Stimulated activated CD8-positive, alpha-beta memory T cell treated with anti-CD3 and anti-CD28 coated beads, Interleukin-2, amount 100 ng/mL, for 48 hours (primary cell): ENCODE results near the gene SPG7.
"Not testable (repeated sequence)": the region's sequence is repeated elsewhere in the genome, so short reads cannot be mapped to it uniquely, and the experiment has no call there.

Source experiments
- DNase-seq, 2 donors: peaks; one replicate each; pipeline ENCODE4 v3.0.0-alpha.2; 2020; ENCODE audit warnings: low read depth in 2 of 2

Gene SPG7

GRCh38 chr16:89507834-89508590 is at the start of gene SPG7:
Gene SPG7 (plus strand): TSS chr16:89508403. CDS start chr16:89508418, 15 bp downstream.
- peak; percentile 82 to 90 for DNase-seq

DNA sequence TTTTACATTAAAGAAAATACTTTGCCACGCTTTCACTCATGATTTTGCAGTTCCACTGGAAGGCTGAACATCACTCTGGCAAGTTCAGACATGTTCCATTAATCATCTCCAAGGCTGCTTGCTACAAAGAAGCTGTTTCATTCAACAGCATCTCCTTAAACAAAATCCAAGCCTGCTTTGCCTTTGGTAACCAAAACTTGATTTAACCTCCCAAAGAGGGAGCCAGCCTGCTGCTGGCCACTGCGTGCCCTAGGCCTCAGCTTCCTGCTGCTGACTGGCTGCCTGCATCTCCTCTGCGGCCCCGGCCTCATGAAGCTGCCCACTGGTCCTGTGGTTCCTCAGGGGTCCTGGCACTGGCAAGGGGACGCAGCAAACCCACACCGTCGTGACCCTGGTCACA is 49.7 kb upstream of the SPG7 start:
- no peak for DNase-seq

GRCh38 chr16:89458967-89459366 is 49.2 kb upstream of the SPG7 start:
- no peak for DNase-seq

GRCh38 chr16:89460556-89460955 is 47.6 kb upstream of the SPG7 start:
- DNase-seq: no peak

DNA sequence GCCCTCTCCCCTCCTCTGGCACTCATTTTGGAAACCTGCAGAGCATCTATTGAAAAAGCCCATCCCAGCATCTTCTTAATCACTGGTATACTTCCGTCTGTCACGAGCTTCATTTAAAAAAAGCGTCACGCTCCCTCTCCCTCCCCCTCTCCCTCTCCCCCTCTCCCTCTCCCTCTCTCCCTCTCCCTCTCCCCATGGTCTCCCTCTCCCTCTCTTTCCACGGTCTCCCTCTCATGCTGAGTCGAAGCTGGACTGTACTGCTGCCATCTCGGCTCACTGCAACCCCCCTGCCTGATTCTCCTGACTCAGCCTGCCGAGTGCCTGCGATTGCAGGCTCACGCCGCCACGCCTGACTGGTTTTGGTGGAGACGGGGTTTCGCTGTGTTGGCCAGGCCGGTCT is 46.3 kb upstream of the SPG7 start:
- DNase-seq: not testable (repeated sequence)

GRCh38 chr16:89462639-89463038 is 45.6 kb upstream of the SPG7 start:
- DNase-seq: not testable (repeated sequence)

- not testable (repeated sequence) for DNase-seq
These were observed 44.9 kb upstream of the SPG7 start for GRCh38 chr16:89463312-89463711.

DNA sequence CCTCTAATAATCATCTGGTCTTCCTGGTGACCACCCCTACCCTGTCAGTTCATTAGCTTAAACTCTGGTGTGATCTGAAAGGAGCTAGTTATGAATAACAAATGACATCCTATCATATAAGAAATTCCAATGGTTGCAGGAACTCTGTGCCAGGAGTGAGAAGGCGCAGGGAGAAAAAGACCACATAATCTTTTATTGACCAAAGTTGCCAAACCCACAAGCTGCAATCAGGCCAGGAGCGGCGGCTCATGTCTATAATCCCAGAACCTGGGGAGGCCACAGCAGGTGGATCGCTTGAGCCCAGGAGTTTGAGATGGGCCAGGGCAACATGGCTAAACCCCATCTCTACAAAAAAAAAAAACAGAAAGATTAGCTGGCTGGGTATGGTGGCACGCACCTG is 41.3 kb upstream of the SPG7 start:
- no peak for DNase-seq

DNA sequence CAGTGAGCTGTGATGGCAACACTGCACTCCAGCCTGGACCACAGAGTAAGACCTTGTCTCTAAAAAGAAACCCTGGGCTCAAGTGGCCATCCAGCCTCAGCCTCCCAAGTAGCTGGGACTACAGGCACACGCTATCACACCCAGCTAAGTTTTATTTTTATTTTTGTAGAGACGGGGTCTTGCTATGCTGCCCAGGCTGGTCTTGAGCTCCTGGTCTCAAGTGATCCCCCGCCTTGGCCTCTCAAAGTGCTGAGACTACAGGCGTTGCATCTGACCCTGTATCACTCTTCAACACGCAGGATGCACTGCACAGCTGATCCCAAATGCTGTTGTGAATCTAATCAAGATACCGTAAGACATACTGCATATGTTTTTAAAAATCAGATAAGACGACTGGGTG is 40.8 kb upstream of the SPG7 start:
- no peak for DNase-seq

DNA sequence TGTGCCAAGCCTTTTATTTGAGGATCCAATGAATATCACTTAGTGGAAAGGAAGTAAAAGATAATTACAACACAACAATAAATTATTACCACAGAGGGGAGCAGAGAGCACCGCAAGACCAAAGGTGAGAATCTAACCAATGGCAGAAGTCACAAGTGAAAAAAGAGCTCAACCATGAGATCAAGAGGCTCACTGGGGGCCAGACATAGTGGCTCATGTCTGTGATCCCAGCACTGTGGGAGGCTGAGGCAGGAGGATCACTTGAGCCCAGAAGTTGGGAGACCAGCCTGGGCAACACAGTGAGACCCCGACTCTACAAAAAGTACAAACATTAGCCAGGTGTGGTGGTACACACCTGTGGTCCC is 35.5 kb upstream of the SPG7 start:
- DNase-seq: no peak

DNA sequence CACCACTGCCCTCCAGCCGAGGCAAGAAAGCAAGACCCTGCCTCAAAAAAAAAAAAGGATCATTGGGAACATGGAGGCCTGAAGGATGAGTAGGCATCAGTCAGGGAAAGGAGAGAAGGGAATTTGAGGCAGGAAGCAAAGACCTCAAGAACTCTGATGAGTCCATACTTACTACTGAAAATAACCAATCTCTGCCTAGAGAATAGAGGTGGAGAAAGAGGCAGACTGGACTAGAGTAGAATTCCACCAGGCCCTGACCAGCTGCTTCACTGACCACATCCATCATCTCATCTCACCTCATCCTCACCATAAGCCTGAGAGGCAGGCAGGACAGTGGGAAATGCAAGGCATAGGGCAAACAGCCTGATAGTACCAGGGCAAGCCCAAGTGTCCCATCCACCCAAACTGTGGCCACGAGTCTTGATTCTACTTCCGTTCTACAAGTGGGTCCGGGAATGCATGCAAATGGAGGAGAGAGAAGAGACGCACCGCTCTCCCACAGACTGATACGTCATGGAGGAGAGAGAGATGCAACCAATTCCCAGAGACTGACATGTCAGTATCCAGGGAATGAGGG is 35.0 kb upstream of the SPG7 start:
- DNase-seq: no peak

GRCh38 chr16:89473791-89474414 is 34.3 kb upstream of the SPG7 start:
- no peak for DNase-seq

DNA sequence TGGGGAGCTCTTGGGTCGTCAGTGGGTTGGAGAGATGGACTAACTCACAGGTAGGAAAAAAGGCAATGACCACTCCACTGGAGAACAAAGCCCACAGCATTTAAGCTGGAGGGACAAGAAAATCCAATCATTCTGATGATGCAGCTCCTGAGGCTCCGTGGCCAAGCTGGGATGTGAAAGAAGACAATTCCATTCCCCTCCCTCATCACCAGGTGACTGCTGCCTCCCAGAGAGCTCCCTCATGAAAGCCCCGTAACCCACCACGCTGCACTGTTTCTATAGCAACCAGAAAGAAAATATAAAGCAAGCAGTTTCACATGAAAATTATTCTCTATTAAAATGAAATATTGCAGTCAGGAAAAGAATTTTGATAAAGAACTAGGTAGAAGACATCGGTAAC is 33.1 kb upstream of the SPG7 start:
- no peak for DNase-seq

DNA sequence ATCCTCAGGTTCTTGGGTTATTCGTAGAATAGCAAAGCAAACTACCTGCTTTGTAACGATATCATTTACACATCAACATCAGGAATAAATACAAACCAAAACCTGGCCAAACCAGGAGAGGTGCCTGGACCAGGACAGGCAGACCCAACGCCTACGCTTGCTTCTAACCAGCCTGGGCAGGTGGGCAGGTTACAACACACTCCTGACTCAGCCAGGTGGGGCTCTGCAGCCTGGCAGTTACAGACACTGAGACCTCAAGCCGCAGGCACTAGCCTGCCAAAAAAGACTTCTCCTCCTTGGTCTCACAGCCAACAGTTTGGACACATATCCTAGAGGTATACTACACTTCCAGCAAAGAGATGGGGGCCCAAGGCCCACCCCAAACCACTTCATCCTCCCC is 31.8 kb upstream of the SPG7 start:
- DNase-seq: no peak

DNA sequence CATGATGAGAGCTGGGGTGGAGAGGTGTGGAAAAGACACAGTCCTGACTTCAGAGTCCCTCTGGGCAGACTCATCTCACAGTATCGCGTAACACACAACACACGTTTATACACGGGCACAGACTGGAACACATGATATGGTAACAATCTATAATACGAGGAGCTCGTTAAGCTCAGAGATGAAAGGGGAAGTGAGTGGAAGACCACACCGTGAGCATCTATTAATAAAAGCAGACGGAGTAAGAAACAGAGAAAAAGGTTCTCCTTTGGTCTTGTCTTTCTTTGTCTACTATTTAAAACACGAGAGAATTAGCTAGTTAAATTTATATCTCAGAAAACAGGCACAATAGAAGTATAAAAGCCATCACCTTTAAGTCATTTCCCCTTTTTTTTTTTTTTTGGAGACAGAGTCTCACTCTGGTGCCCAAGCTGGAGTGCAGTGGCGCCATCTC is 31.4 kb upstream of the SPG7 start:
- no peak for DNase-seq

DNA sequence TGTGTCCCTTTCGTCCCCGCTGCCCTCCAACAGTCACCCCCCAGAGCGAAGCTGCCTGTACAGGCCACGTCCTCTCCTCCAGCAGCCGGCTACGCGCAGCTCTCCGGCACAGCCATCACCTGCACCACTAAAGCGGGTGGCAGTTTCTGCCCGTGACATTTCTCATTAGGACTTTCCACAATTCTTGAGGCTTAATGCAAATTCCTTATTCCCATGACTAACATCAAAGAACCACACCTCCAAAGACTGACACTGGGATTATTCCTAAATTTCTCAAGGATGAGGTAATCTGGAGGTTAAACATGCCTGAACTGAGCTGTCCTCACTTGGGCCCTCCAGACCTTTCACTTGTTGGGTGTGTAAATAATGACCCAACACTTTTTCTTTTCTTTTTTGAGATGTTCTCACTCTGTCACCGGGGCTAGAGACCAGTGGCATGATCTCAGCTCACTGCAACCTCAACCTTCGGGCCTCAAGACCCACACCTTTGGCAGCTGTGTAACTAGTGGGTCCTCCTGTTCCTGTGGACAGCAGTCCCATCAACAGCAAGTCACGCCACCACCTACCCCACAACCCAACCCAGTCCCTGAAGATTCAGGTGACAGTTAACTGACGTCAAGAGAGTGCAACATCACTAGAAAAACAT is 29.5 kb upstream of the SPG7 start:
- DNase-seq: no peak

DNA sequence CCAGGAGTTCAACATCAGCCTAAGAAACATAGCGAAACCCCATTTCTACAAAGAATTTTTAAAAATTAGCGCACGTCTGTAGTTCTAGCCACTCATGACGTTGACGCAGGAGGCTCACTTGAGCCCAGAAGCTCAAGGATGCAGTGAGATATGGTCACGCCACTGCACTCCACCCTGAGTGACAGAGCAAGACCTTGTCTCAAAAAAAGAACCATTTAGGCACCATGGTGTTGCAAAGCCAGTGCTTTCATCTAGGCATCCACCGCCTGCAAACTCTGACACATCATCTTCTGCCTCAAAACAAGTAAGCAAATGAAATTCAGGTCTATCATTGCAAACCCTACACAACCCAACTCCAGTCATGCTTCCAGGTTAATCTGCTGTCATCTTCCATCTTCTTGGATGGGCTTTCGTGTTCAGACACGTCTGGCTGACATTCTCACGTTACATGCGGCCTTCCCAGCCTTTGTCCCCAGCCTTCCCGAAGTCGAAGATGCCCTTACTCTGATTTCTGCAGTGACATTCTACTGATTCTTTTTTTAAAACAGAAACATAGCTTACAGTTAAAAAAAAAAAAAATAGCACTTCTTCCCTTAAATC is 26.7 kb upstream of the SPG7 start:
- no peak for DNase-seq

DNA sequence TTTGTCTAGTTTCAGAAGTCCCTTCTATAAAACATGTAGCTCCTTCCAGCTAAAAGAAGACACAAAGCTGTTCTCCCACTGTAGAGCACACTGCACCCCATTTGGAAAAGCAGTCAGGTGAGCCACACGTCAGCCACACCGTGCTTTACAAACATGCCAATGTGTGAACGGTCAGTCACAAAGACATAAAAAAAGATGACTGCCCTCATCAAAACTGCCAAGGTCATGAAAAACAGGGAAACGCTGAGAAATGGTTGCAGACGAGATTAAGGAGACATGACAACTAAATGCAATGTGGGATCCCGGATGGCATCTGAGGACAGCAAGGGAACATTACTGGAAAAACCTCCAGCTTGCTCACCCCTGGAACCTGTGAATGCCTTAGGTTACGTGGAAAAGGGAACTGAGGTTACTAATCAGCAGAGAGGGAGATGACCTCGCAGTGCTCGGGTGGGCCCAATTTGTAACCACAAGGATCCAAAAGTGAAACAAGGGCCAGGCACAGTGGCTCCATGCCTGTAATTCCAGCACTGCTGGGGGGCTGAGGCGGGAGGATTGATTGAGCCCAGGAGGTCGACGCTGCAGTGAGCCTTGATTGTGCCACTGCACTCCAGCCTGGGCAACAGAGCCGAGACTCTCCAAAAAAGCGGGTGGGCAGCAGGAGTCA is 25.9 kb upstream of the SPG7 start:
- no peak for DNase-seq

DNA sequence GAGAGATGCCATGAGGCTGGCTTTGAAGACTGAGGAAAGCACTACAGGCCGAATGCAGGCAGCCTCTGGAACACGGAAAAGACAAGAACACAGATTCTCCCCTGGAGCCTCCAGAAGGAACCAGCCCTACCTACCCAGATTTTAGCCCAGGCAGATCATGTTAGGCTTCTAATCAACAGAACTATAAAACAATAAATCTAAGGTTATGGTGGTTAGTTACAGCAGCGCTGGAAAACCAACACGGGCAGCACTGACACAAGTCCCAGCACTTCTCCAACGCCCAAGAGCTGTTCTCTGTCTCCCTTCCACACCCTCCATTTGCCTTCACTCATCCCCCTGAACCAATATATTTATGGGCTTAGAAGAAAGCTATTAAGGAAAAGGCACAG is 25.4 kb upstream of the SPG7 start:
- DNase-seq: no peak

DNA sequence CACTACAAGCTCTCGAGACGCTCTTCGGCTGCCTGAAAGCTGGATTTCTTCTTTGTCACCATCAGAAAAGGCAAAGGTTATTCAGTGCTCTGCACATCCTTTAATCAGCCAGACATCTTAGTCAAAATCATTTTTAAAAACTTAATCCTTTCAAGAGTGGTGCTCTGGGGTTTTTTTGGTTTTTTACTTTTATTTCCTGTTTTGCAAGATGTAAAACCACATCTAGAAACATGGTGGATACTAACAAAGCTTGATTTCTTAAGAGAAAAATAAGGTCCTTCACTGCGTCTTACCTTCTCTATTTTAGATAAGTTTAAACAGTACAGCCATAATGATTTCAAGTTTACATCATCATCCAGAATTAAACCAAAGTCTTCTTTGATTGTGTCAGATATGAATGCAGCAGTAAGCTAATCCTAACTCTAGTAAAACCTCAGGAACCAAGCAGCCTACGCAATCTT is 24.1 kb upstream of the SPG7 start:
- no peak for DNase-seq

- no peak for DNase-seq
These were observed 23.1 kb upstream of the SPG7 start for GRCh38 chr16:89484923-89485679.
